ENCODE data around the gene SYT6.

Gene SYT6, protein sequence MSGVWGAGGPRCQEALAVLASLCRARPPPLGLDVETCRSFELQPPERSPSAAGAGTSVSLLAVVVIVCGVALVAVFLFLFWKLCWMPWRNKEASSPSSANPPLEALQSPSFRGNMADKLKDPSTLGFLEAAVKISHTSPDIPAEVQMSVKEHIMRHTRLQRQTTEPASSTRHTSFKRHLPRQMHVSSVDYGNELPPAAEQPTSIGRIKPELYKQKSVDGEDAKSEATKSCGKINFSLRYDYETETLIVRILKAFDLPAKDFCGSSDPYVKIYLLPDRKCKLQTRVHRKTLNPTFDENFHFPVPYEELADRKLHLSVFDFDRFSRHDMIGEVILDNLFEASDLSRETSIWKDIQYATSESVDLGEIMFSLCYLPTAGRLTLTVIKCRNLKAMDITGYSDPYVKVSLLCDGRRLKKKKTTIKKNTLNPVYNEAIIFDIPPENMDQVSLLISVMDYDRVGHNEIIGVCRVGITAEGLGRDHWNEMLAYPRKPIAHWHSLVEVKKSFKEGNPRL

DNA sequence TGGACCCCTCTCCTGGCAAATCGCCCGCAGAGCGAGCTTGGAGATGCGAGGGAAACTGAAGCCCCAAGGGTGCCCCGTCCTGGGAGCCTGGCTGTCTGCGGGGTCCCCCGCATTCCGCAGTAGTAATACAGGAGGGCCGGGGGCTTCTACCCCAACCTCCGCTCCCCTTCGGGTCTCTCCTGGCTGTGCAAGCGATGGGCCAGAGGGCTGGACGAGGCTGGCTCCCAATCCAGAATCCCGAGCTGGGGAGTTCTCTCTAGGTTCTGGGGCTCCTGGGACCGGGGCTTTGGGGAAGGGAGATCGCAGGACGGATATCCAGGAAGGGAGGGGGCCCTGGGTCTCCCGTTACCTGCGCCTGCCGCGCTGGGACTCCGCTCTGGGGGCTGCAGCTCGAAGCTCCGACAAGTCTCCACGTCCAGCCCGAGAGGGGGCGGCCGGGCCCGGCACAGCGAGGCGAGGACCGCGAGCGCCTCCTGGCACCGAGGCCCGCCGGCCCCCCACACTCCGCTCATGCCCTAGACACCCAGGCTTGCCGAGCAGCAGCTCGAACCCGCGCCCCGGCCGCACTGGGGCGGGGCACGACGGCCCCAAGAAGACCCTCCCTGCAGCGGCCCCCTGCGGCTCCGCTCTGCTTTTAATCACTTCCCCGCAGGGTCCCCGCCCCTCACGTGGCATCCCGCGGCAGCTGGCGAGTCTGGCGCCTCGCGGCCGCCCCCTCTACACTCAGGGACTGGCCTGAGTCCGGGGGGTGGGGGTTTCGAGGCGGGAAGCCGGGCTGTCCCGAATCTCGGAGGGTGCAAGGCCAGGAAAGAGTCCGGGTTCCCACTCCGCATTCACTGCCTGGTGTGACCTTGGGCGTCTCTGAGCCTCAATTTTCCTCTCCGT, at the start of gene SYT6:
SYT6 (minus strand) TSS at position 609 of the 885 bp plus-strand sequence; CDS start at position 512, 97 bp downstream.
- no peak for DNase-seq (ENCODE audit: low spot score)

DNA sequence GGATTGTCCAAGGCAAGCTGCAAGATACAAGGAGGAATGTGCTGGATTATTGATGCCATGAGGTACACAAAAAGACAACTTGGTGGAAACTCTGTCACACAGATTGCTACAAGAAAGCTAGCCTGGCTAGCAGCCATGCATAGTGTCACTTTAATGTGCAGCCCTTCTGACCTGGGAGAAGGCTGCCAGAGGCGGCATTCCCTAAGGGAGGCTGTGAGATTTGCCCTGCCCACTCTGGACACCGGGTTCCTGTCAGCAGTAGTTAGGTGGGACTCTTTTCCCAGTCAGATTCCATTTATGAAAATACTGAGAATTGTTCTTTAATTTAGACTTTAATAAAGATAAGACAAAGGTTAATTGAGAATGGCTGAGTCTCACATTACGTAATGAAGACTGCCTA, 47.8 kb upstream of the SYT6 start:
- DNase-seq (ENCODE audit: low spot score): no peak

DNA sequence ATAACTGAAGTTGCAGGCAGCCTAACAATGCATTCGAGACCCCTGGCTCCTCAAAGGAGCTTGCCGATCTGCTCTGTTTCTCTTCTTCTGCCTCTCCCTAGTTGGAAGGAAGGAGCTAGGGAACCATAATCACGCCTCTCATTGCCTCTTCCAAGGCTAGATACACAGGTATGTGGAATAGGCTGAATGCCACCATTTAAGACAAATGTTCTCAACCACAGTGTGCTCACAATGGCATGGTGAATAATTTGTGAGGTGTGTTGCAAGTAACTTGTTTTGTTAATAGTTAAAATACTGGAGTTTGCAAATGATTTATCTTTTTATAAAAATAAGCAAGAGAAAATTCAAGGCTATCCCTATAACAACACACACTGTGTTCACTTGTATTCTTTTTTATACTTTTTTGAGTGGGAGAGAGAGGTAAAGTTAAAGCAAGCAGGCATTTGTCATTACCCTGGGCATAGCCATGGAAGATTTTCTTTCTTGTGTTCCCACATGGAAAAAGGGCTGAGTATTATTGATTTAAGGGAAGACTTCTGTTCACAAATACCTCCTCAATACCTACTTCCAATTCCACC, 45.4 kb upstream of the SYT6 start:
- no peak for DNase-seq (ENCODE audit: low spot score)

DNA sequence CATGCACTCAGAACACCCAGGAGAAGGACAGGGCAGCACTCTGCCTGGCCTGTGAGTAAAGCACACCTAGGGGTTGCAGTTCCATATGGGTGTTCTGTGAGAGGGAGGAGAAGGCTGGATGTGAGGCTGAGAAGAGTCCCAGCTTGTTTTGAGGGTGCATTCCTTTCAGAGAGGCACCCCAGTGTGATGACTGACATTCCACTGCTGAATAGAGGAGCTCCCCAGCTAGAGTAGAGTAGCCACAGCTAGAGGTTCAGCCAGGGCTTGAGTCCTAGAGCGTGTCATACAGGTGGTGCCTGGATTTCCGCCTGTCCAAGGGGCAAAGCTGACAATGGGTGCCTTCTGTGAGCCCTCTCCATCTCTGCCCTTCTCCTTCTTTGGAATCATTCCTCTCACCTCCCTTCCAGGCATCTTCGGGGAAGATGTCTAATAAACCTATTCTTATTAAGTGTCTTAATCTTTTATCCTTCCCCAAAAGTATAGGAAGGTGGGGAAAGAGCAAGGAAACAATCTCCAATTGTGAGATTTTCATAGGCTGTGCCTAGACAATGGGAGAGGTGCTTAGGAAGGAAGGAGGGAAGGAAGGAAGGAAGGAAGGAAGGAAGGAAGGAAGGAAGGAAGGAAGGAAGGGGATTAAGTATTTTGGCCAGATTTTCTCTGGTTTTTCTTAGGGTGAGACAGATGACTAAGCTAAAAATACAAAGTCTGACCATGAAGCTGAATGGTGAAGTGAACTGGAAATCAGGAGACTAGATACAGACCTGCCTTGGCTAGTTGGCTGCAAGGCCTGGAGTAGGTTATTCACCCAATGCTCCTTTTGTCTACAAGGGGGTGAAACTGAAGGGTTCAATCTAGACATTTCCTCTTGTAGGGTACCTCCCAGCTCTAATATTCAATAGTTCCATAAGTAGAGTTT, 43.6 kb upstream of the SYT6 start:
- DNase-seq (ENCODE audit: low spot score): no peak

DNA sequence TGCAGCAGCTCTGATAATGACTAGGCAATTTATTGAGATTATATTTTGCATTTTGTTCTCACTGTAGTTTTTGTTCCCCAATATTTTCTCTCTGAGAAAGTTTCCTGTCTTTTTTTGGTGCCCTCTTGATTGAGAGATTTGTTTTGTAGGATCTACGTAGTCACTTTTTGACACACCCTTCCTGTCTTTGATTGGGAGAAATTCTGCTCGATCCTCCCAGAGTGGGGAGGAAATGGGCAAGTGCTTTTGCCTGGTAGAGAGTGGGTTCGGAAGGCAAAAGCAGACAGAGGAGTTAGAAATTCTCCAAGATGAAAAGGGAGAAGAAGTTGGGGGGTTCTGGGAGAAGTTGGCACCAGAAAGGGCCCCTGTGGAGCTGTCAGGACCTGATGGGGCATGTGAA, 42.1 kb upstream of the SYT6 start:
- DNase-seq (ENCODE audit: low spot score): no peak

DNA sequence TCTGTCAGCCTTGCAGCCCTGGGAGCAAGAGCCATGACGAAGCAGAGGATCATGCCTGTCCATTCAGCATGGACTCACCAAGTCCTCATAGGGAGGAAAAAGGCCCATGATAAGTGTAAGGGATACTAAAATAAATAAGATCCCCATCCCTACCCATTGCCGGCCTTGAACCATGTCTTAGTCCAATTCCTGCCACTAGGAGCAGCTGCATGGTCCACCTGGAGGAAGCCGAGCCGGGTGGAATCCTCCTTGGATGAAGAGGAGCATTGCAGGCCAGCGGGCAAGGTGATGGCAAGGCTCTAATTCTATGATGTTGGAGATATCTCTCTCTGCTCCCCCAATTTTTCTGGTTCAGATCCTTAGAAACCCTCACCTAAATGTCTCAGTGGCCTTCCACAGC, 38.7 kb upstream of the SYT6 start:
- no peak for DNase-seq (ENCODE audit: low spot score)

DNA sequence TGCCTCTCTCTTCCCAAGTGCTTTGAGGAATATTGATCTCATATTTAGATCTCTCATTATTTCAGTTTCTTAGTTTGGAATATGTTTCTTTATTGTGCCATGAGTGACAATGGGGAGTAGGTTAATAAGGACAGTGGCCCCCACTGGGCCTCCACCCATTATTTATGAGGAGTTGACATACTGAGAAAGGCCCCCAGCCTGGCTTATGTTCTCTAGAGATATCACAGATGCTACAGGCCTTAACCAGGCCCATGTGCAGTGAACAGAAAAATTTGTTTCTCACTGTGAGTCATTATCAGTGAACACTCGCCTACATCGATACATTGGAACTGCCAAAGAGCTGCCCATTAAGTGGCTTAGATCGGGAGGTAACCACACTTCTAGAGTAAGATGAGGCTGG, 35.7 kb upstream of the SYT6 start:
- DNase-seq (ENCODE audit: low spot score): no peak

DNA sequence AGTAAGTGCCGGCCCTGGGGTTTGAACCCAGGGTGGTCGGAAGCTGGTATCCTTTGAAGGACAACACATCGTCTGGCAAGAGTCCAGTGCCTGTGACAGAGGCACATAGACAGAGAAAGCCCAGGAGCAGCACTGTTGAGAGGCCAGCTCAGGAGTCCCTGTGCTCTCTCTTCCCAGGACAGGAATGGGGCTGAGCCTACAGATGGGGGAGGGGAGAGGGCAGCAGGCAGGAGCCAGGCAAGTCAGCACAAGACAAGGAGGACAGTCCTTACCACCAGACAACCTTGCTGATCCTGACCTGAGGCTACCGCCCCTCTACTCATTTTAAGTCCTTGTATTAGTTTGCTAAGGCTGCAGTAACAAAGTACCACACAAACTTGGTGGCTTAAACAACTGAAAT, 27.7 kb upstream of the SYT6 start:
- DNase-seq (ENCODE audit: low spot score): no peak

DNA sequence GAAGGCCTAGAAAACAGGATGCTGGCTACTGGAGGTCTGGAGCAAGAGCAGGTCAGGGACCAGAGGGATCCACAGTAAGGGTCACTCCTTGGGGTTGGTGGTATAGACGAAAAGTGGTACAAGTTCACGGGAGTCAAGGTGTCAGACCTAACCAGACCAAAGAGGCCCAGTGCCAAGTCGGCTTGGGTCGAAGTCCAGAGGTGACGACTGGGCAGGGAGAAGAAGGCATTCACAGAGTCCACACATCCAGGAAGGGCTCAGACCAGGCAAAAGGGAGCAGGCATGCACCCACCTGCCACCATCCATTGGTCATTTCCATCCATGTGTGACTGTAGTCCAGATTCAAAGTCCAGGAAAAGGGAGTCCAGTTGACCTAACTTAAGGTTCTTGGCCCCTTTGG, 27.1 kb upstream of the SYT6 start:
- no peak for DNase-seq (ENCODE audit: low spot score)

DNA sequence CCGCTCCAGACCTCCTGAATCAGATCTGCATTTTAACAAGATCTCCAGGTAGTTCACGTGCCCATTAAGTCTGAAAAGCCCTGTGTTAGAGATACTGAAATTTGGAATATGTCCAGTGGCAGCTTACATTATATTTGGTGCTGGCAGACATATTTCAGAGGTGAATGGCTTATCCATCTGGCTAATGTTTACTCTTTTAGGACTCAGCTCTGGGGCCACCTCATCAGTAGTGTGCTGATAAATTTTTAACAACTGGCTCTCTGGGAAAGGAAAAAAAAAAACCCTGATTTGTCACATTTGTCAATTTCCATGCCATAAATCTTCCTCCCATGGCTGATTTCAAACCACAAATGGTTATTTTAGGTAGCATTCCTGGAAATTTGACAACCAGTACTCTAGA, 25.3 kb upstream of the SYT6 start:
- no peak for DNase-seq (ENCODE audit: low spot score)

DNA sequence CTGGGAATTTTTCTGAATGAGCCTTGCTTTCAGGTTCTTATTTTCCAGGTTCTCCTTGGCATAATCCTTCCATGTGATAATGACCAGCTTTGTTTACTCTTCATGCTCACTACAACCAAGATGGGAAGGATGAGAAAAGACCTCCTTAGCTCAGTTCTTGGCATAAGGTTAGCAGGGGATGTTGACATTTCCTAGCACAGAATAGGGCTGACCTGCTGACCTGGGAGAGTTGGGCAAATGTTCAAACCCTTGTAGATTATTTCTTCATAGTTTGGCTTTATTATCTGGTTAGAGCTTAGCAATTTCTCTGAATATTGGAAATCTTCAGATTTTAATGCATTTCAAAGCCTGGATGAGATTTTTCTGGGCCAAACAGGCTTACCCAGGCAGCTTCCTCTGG, 23.6 kb upstream of the SYT6 start:
- no peak for DNase-seq (ENCODE audit: low spot score)

DNA sequence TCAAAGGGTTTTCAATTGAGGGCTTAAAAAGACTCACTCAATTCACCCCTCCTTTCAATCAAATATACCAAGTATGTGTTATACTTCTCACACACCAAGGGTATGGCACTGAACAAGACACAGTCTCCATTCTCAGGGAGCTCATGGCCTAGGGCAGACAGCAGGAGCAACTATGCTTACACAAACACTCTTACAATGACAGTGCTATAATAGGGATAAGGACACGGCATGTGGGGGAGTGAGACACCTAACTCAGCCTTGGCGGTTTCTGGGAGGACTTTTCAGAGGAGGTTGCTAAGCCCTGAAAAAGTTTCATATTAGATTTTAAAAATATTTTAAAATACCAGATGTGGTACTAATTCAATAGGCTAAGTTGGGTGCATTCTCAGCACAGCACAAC, 22.7 kb upstream of the SYT6 start:
- no peak for DNase-seq (ENCODE audit: low spot score)

DNA sequence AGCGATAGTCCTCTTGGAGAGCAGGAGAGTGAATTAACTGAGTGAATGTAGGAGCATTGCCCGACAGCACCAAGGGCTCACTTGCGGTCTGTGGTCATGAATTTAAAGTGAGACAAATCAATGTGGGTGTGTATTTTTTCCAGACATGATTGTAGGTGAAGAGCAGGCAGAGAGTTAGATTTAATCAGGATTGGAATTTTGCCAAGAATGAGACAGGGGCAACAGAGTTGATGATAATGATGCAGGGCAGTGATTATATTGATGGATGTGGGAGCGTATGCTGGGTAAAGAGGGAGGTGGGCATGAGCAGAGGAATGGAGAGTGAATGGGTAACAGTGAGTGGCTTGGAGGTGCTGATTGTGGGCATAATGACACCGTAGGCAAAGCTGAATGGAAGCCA, 20.0 kb upstream of the SYT6 start:
- DNase-seq (ENCODE audit: low spot score): no peak

DNA sequence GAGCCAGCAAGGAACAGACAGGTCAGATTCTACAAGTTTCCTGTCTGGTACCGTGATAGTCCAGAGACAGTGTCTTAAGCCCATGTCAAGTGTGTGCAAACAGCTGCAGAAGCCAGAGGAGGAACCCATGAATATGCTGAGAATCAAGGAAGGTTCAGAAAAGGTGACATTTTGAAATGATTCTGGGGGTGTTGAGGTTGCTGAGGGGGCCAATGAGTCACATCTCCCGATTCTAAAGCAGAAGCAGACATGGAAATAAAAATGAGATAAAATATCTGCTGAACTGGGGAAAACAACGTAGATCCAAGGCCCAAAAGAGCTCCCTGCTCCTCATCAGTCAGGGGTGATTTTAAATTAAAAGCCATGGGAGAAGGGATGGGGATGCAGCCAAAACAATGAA, 15.8 kb upstream of the SYT6 start:
- DNase-seq (ENCODE audit: low spot score): no peak

DNA sequence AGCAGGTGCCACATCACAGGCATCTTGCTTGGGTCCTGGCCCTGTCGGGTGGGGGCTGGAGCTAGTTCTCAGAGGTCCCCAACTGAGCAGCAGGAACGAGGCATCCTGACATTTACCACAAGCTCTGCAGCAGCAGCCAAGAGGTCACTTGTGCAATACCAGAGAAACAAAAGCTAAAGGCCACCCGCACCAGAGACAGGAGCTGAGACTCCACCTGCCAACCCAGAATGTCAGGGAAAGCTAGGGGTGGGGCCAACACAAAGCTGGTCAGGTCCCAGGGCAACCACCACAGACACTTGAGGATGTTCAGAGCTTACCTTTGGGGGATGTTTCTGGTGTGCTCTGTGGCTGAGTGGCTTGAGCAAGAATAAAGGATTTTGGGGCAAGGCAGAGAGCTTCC, 13.6 kb upstream of the SYT6 start:
- no peak for DNase-seq (ENCODE audit: low spot score)

DNA sequence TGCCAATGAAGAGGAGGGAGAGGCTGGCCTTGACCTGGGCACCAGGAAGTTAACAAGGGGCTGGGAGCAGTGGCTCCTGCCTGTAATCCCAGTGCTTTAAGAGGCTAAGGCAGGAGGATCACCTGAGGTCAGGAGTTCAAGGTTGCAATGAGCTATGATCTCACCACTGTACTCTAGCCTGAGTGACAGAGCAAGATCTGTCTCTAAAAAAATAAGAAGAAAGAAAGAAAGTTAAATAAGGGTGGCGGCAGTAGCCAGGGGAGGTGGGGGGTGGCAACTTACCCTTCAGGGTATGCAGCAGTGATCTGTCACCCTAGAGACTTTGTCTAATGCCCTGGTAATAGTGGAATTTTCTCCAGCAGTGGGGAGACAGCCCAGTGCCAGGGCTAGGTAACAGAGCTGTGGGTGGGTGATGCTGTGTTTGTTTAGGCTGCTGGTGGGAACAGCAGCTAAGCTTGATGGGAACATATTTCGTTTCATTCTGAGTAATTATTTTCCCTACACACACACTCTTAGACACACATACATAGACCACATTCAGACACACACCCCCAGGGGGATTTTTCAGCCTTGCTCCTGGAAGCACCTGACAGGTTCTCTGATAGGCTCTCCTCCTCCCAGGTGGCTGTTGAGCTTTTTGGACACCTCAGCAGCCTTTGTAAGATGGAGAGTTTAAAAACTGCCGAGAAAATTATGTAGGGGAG, 11.3 kb upstream of the SYT6 start:
- no peak for DNase-seq (ENCODE audit: low spot score)

DNA sequence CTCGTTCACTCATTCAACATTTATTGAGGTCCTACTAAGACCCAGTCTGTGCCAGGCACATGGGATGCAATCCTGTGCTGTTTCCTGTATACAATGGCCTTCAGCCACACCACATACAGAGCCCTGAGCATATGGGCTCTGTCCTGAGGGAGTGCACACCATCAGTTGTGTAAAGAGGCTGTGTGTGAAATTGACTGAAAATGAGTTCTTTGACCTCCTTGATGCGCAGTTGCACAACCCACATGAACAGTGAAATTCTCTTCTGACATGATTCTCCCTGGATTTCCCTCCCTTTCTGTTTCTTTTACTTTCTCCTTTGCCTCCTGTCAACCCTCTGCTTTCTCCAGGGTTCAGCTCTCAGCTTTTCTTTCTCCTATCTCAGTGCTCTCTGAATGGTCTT, 6.3 kb upstream of the SYT6 start:
- DNase-seq (ENCODE audit: low spot score): no peak

DNA sequence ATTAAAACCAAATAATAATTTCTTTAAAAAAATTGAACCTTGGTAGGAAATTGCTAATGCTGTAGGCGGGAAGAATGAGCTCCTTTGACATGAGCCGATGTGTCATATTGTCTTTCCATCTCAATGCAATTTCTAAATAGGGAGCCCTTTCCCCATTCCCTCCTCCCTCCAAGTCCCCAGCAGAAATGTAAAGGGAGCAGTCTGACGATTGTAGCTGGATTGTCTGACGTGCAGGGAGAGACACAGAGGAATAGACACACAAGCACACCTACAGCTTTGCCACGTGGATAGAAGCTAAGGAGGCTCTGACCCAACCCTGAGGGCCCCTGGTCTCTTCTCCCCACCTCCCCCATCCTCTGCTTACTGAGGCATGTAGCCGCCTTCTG, 3.6 kb upstream of the SYT6 start:
- no peak for DNase-seq (ENCODE audit: low spot score)

DNA sequence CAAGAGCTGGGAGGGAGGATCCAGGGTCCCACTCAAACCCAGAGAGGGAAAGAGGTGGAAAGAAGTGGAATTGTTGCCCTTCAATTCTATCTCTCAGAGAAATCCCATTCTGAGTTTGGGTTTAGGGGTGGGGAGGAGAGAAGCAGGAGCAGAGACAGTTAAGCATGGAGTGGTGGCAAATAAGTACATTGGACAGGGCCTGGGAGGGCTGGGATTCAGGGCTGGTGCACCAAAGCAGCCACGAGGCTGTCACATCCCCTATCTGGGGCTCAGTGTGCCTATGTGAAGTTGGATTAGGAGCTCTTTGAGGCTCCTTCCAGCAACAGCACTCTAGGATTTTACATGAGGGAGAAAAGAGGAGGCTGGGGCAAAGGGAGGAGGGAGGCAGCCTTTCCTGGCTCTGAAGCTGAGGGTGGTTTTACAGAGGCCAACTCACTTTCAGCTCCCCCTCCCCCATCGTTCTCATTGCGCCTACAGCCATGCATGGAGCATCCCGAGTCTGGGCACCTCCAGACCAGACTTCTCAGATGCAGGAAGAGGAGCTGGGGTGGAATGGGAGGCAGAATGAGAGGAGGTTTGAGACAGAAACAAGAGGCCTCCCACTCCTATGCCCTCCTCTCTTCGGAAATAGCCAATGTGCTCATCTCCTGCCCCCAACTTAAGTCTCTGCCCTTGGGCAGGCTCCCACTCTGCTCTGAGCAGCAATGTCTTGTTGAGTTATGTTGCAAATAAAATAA, 3.0 kb upstream of the SYT6 start:
- no peak for DNase-seq (ENCODE audit: low spot score)

DNA sequence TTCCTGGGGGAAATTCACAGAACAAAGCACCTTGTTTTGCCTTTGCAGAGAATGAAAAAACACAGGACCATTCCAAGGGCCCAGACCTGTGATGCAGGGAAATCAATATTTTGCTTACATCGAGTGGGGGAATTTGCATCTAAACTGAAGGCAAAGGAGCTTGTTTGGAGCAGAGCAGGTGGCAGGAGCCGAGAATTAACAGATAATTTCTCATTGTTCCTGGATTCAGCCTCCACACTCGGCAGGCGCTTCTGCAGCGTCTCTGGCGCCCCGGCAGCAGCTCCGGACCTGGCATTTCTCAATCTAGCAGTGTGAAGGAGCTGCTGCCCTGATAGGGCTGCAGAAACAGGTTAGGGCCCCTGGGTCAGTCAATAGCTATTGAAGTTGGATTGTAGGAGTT, 2.0 kb upstream of the SYT6 start:
- no peak for DNase-seq (ENCODE audit: low spot score)

DNA sequence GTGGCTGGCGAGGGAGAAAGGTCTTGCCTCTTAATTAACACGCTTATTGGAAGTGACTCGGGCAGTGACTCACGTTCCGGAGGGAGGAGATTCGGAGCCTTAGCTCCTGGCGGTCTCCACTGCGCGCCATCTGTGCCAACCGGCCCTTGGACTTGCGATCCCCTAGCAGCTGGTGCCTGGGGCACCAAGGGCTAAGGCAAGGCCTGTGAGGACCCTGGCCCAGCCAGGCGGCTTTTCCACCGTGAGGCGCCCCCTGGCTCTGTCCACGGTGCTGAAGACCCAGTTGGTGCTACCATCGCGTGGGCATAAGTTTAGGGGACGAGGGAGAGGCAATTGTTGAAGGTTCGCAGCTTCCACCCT, 1.3 kb upstream of the SYT6 start:
- peak; percentile 36 for DNase-seq (ENCODE audit: low spot score)

Data from kidney capillary endothelial cell (primary cell).